WERI-Rb-1 (cell line): ENCODE results near the gene CLTC.
A peak's percentile ranks its signal among the peaks of the same experiment; 100 is the strongest.

Experiments
- DNase-seq: peaks from one replicate; pipeline ENCODE4 v3.0.0-alpha.2; 2020
- H3K27ac ChIP-seq: fragments of 250-450 bp; sonication (Bioruptor Pico); 2 replicates; pipeline ENCODE4 v1.5.1; 2020; ENCODE audit warnings: mild to moderate bottlenecking, moderate library complexity
- H3K27me3 ChIP-seq: fragments of 250-450 bp; sonication (Bioruptor Pico); 2 replicates; pipeline ENCODE4 v1.5.1; 2021; ENCODE audit warnings: mild to moderate bottlenecking, low read depth, moderate library complexity; ENCODE audit not compliant: insufficient read depth, severe bottlenecking
- H3K36me3 ChIP-seq: fragments of 250-450 bp; sonication (Bioruptor Pico); 2 replicates; pipeline ENCODE4 v1.5.1; 2020; ENCODE audit warnings: mild to moderate bottlenecking, moderate library complexity
- H3K4me3 ChIP-seq: 2 replicates; pipeline ENCODE4 v1.5.1; 2011; ENCODE audit warnings: low read depth, mild to moderate bottlenecking, control low read depth, low read length
- H3K9me3 ChIP-seq: fragments of 250-450 bp; sonication (Bioruptor Pico); 2 replicates; pipeline ENCODE4 v1.5.1; 2021; ENCODE audit warnings: mild to moderate bottlenecking, moderate library complexity; ENCODE audit not compliant: severe bottlenecking
- TF ChIP-seq, protein P1 (sequence below): IDR thresholded peaks from 2 replicates; pipeline ENCODE4 v1.5.1; 2011; ENCODE audit warnings: low read depth, mild to moderate bottlenecking, control low read depth, inconsistent platforms, low read length

The CLTC gene

DNA sequence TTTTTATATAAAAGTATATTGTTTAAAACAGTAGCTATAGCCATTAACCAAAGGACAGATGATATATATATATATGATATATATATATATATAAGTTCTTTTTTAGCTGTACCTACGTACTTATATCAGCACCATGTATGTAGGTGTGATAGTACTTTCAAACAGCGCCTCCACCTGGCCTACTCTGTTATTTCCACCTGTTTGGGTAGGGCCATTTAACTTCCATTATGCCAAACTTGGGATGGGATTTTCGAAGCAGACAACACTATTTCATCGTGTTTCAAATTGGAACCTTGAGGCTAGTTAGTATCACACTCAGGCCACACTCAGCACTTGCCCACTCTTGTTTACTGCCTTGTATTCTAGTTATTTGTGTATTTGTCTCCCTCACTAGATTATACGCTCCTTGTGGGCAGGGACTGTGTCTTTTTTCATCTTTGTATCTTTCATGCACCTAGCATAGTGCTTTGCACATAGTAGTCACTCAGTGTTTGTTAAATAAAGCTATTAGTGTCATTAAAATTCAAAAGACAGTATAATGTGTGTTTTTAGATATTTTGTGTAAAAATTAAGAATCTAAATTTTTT lies 11.8 kb upstream of the CLTC start:
- H3K4me3 ChIP-seq = no peak overlapping the region
- no peaks in the 10 kb centered on the region for H3K27me3 ChIP-seq
- TF ChIP-seq, protein P1, sequence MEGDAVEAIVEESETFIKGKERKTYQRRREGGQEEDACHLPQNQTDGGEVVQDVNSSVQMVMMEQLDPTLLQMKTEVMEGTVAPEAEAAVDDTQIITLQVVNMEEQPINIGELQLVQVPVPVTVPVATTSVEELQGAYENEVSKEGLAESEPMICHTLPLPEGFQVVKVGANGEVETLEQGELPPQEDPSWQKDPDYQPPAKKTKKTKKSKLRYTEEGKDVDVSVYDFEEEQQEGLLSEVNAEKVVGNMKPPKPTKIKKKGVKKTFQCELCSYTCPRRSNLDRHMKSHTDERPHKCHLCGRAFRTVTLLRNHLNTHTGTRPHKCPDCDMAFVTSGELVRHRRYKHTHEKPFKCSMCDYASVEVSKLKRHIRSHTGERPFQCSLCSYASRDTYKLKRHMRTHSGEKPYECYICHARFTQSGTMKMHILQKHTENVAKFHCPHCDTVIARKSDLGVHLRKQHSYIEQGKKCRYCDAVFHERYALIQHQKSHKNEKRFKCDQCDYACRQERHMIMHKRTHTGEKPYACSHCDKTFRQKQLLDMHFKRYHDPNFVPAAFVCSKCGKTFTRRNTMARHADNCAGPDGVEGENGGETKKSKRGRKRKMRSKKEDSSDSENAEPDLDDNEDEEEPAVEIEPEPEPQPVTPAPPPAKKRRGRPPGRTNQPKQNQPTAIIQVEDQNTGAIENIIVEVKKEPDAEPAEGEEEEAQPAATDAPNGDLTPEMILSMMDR = peak; percentile 39; the same call in 1 of the 2 replicates
- H3K9me3 ChIP-seq = no peaks in the 10 kb centered on the region
- no peak overlapping the region for H3K27ac ChIP-seq
- peak; percentile 49 for DNase-seq
- peaks cover 68% of the 10 kb centered on the region for H3K36me3 ChIP-seq

DNA sequence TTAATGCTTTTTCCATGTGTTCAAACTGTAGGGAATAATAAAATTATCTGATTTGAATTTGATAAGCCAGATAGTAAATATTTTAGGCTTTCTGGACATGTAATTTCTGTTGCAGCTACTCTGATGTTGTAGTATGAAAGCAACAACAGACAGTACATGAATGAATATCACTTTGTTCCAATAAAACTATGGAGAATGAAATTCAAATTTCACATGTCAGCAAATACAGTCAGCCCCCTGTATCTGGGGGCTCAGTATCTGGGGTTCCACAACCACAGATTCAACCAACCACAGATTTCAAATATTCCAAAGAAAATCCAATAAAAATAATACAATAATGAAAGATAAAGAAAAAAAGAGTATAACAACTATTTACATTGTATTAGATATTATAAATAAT lies 8.2 kb upstream of the CLTC start:
- no peak overlapping the region for H3K27ac ChIP-seq
- no peaks in the 10 kb centered on the region for H3K27me3 ChIP-seq
- no peak overlapping the region for H3K4me3 ChIP-seq
- H3K36me3 ChIP-seq = peaks cover 42% of the 10 kb centered on the region
- TF ChIP-seq, protein P1 = no peak
- no peaks in the 10 kb centered on the region for H3K9me3 ChIP-seq
- no peak for DNase-seq

DNA sequence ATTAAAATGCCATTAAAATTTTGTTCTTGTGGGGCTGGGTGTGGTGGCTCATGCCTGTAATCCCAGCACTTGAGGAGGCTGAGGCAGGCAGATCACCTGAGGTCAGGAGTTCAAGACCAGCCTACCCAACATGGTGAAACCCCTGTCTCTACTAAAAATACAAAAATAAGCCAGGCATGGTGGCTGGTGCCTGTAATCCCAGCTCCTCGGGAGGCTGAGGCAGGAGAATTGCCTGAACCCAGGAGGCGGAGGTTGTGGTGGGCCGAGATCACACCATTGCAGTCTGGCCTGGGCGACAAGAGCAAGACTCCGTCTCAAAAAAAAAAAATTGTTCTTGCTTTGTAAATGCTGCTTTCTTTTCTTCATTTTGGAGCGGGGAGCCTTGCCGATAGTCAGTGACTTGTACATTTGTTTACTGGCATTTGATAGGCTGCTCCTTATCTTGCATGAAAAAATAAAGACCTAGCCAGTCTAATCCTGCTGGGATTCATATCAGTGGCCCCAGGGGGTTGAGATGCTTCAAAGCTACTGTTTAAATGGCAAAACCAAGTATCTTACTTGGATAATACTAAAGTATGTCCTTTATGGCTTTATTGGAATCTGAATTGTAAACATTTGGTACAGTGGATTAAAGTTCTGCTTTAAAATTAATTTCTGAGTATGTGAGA lies 3.3 kb upstream of the CLTC start:
- Histone ChIP-seq H3K36me3 (peaks cover 7% of the 10 kb centered on the region), H3K27me3 (no peaks in the 10 kb centered on the region), H3K9me3 (no peaks in the 10 kb centered on the region), H3K4me3 (no peak overlapping the region), H3K27ac (no peak overlapping the region)
- TF ChIP-seq, protein P1 = no peak
- no peak for DNase-seq

DNA sequence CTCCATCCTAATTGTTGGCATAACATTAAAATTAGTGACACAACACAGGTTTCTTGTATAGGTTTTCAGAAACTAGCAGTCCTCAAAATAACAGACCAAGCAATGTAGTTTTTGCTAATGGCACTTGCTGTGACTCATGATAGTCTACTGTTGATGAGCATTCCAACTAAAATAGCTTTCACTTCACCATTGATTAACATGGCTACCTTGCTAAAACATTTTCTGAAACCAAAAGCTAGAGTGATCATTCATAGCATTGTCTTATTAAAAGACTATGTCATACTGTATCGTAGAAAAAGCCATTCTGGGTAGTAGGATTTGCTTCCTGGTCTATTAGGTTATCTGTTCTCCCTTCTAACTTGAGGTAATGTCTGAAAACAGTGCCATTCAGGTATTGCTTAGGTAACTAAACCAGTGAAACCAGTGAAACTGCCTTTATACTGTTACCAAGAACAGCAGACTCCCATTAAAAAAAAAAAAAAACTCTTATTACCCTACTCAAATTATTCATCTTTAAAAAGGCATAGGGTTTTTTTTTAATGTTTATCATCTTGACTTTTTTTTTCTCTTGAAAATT lies 2.5 kb upstream of the CLTC start:
- Histone ChIP-seq H3K27me3 (no peaks in the 10 kb centered on the region), H3K4me3 (no peak overlapping the region), H3K27ac (no peak overlapping the region), H3K9me3 (no peaks in the 10 kb centered on the region), H3K36me3 (peaks cover 5% of the 10 kb centered on the region)
- DNase-seq = no peak
- TF ChIP-seq, protein P1 = no peak

DNA sequence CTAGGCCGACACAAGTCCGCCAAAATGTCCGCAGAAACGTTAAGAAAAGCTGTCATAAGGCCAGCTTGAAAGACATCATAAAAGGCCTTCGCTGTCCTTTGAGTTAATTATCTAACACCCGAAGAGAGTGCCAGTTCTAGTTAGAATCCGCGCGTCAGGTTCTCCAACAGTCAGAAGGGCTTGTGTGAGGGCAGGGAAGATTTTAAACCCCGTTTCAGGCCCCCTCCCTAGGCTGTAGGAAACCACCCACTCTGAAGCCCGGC lies 729 bp upstream of the CLTC start:
- TF ChIP-seq, protein P1 = no peak
- DNase-seq = no peak
- no peaks in the 10 kb centered on the region for H3K27me3 ChIP-seq
- H3K36me3 ChIP-seq = peaks cover 10% of the 10 kb centered on the region
- peak overlapping the region; percentile 99 for H3K27ac ChIP-seq
- peak overlapping the region; percentile 96 for H3K4me3 ChIP-seq
- no peaks in the 10 kb centered on the region for H3K9me3 ChIP-seq

DNA sequence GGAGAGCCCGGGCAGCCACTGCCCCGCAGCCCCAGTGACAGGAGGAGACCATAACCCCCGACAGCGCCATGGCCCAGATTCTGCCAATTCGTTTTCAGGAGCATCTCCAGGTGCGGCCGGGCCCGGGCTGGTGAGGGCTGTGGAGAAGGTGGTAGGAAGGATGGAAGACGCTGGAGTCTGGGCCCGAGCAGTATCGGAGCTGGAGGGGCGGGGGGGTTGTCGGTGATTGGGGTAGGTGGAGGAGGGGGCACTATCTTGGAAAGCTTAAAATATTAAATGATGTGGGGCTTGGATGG lies 317 bp downstream of the CLTC start:
- Histone ChIP-seq H3K36me3 (peaks cover 11% of the 10 kb centered on the region), H3K9me3 (no peaks in the 10 kb centered on the region), H3K27ac (peak overlapping the region; percentile 99), H3K4me3 (peak overlapping the region; percentile 96), H3K27me3 (no peaks in the 10 kb centered on the region)
- TF ChIP-seq, protein P1 = no peak
- no peak for DNase-seq
